ENCODE results near the gene RRP12.
"Not testable (repeated sequence)": the region's sequence is repeated elsewhere in the genome, so short reads cannot be mapped to it uniquely, and the experiment has no call there.

The RRP12 gene

DNA sequence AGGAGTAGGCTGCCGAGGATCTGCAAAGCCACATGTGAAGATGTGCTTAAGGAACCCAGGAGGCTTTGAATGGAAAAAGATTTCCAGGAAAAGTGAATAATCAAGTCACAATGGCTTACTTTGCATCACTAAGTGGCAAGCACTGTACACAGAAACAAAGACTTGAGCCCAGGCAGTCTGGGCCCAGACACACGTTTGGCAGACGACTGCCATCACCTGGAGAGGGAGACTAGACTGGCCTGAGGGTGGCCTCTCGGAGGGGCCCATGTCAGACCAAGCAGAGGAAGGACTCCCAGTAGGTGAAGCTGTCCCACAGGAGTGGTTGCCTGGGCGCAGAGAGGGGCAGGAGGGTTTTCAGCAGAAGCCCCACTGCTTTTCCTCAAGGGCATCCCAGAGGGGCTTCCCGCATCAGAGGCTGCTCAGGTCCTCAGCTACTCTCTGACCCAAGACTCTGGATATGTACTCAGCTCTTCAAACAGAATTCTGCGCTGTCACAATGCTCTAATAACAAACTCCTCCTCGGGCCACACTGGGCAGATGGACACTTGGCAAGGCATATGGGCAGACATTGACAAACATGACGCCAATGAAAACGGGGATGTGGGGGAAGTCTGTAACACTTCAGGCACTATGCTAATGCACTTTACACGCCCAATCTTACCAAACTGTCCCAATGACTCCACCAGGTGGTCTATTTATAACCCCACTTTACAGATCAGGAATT, 38.7 kb downstream of the RRP12 start:
- no peak for DNase-seq

DNA sequence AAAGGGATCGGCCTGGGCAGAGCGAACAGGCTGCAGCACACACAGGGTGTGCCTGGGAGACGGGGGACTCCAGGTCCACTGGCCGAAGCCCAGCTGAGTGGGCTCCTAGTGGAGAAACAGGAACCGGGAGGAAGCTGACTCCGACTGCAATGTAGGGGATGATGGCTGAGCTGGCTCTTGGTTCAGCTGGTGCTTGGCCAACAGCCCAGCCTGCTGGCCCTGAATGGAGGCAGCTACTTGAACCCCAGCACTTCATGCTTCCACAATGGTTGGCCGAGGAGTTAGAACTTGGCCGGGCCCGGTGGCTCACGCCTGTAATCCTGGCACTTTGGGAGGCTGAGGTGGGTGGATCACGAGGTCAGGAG, 39.6 kb downstream of the RRP12 start:
- no peak for DNase-seq

- no peak for DNase-seq
Observed at GRCh38 chr10:97360705-97361536, 40.2 kb downstream of the RRP12 start.

- no peak for DNase-seq
Observed at GRCh38 chr10:97358781-97359180, 42.4 kb downstream of the RRP12 start.

- no peak for DNase-seq
Observed at GRCh38 chr10:97358349-97358748, 42.8 kb downstream of the RRP12 start.

GRCh38 chr10:97356918-97357317, 44.2 kb downstream of the RRP12 start:
- DNase-seq = no peak

DNA sequence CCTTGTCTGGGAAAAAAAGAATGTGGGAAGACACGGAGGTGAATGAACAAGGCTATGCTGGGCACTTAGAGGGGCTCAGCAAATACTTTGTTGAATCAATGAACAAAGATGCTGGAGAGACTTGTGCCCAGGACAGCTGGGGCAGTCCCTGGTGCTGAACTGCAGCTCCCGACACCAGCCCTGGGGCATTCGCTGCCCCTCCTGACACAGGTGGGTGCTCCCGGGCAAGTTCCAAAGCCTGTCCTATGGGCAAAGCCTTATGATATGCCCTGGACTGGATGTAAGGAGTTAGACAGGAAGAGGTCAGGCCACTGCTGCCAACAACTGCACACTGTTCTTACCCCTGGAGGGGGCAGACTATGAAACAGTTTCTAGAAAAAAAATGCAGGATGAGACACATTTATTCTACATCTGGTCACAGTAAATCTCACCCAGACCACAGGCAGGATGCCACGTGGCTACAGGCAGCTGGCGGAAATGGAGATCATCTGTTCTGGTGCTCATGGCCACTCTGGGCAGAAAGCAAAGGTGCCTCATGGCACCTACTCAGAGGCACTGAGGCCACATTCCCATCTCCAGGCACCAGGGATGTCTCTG, 44.7 kb downstream of the RRP12 start:
- DNase-seq = no peak

DNA sequence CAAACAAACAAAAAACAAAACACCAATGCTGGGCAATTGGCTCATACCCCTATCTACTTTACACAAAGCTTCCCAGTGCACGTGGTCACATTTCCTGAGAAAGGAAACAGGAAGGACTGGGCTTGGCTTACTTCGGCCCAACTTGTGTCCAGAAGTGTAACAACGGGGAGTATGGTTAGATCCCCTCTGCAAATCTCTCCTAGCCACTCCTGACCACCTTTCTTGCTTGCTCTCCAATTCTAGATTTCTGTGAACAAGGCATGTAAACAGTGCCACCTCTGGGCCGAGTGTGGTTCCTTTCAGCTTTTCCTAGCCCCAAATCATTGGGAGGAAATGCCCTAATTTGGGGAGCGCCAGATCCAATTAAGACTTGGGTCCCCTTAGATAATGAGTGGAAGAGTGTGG, 45.6 kb downstream of the RRP12 start:
- no peak for DNase-seq

GRCh38 chr10:97353945-97354344, 47.2 kb downstream of the RRP12 start:
- DNase-seq = no peak

- DNase-seq = no peak
Observed at GRCh38 chr10:97349752-97350513, 51.2 kb downstream of the RRP12 start.

GRCh38 chr10:97347317-97347716, 53.8 kb downstream of the RRP12 start:
- no peak for DNase-seq

DNA sequence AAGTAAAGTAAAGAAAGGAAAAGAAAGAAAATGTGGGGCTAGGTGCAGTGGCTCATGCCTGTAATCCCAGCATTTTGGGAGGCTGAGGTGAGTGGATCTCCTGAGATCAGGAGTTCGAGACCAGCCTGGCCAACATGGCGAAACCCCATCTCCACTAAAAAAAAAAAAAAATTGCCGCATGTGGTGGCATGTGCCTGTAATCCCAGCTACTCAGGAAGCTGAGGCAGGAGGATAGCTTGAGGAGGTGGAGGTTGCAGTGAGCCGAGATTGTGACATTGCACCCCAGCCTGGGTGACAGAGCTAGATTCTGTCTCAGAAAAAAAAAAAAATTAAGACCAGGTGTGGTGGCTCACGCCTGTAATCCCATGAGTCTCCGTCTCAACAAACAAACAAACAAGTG, 57.5 kb downstream of the RRP12 start:
- DNase-seq = not testable (repeated sequence)

GRCh38 chr10:97341416-97341815, 59.7 kb downstream of the RRP12 start:
- no peak for DNase-seq

- no peak for DNase-seq
Observed at GRCh38 chr10:97338041-97338440, 63.1 kb downstream of the RRP12 start.

DNA sequence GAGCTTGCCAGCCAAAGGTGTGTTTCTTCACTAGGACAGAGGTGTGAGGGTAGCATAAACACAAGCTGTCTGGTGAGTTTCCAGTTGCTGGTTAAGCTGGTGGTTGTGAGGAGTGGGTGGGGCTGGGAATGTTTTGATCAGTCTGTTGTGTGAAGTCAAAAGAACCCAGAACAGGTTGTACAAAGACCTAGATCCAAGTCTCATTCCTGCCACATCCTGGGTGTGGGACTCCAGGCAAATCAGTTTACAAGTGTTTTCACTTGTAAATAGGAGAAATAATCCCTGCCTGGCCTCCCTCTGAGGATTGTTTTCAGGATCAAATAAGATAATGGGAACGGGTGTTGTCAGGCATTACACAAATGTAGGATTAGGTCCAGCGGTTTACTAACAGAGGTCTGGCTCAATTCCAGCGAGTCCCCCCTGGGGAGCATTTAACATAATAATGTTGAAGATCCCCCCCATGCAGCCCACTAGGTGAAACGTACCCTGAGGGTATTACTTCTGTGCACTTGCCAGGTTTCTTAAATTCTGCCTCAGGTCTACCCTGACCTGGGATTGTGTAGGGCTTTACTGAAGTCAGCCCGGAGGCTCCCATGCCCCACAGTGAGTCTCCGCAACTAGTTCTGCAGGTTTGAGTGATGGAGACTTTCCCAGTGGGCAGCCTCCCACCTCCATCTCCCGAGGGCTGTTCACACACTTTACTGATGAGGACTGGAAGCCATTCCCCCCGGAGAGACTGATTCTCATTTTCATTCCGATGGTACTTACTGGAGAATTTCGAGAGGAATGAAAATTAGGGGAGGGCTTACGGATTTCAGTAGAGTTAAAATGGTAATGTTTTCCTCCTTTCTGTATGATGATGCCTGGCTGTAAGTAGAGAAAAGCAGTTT, 64.0 kb downstream of the RRP12 start:
- no peak for DNase-seq

- no peak for DNase-seq
Observed at GRCh38 chr10:97336446-97336845, 64.7 kb downstream of the RRP12 start.

GRCh38 chr10:97336006-97336405, 65.1 kb downstream of the RRP12 start:
- no peak for DNase-seq

DNA sequence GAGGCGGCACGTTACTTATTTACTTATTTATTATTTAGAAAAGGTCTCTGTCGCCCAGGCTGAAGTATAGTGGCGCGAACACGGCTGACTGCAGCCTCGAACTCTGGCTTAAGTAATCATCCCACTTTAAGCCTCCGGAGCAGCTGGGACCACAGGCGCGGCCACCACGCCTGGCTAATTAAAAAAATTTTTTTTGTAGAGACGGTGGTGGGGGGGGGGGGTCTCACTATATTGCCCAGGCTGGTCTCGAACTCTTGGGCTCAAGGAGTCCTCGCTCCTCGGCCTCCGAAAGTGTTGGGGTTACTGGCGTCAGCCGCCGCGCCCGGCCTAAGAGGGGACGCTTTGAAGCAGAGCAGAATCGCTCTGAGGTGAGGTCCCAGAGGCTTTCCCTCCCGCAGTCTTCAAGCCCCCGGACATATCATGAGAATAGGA, 65.9 kb downstream of the RRP12 start:
- no peak for DNase-seq

GRCh38 chr10:97334370-97335175, 66.6 kb downstream of the RRP12 start, which contains the start of gene FRAT2:
FRAT2 (minus strand) TSS chr10:97334729; CDS start chr10:97334572, 157 bp downstream.
- peak; percentile 11 for DNase-seq

DNA sequence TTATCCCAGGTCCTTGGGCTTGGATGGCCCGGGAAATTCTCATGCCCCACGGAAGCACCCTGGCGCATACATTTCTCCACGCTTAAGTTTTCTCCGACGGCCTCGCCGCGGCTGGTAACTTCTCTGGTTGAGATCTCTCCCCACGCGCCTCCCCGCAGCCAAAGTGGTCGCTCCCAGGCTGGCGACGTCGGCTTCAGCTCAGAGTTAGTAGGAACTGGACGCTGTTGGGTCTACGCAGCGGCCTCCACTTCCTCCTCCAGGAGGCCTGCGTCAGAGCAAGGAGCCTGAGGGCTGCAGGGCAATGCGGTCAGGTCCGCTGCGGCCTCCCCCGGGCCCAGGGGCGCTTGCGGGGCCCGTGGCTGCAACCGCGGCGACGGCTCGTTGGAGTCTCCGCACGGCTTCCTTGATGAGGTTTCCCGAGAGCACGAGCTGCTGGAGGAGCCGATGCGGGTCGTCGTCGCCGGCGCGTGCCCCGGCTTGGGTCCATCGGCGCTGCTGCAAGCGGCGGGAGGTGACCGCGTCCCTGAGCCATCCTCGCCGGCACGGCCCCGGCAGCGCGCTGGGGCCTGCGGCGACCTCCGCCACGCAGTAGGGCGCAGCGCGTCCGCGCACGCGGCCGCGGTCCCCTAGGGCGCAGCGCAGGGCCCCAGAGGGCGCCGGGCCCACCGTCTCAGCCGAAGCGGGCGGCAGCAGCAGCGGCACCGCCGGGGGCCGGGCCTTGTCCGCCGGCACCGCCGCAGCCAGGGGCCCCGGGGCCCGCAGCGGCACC, 67.4 kb downstream of the RRP12 start:
- no peak for DNase-seq

DNA sequence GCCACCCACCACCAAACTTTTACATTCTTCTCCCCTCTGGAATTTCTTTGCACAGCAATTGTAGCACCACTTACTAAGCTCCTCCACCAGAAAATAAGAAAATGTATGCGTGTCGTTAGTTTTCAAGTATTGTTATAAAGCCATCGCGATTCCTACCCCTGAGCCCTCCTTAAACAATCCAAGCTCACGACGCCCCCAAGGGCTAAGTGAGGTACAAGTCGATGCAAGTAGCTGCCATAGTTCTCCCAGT, 67.9 kb downstream of the RRP12 start:
- DNase-seq = no peak
